Neural crest cell (in vitro differentiated cells): ENCODE measurements around the gene CRK. TPM values are rescaled to one million over a fixed set of nuclear protein-coding genes. Genes with fewer than 3 reads are reported as not detected.

Experiments used
- DNase-seq: peaks from one replicate; pipeline ENCODE4 v3.0.0; 2021; ENCODE audit warnings: low read depth, mixed read lengths, low spot score
- H3K27ac Mint-ChIP-seq: one replicate; pipeline ENCODE4 v1.8.0; 2021; ENCODE audit warnings: mild to moderate bottlenecking, mixed read lengths; ENCODE audit not compliant: unreplicated experiment
- H3K27me3 Mint-ChIP-seq: 2 replicates; pipeline ENCODE4 v1.8.0; 2021; ENCODE audit warnings: low read depth, mild to moderate bottlenecking, mixed read lengths
- H3K36me3 Mint-ChIP-seq: 2 replicates; pipeline ENCODE4 v1.8.0; 2021; ENCODE audit warnings: low read depth, mild to moderate bottlenecking, mixed read lengths
- H3K4me1 Mint-ChIP-seq: 2 replicates; pipeline ENCODE4 v1.8.0; 2021; ENCODE audit warnings: mixed read lengths
- H3K4me3 Mint-ChIP-seq: one replicate; pipeline ENCODE4 v1.8.0; 2021; ENCODE audit warnings: mild to moderate bottlenecking, mixed read lengths
- H3K9me3 Mint-ChIP-seq: 2 replicates; pipeline ENCODE4 v1.8.0; 2021; ENCODE audit warnings: mixed read lengths
- total RNA-seq: library from RNA; stranded (reverse); gene quantifications from 2 replicates; pipeline ENCODE4 v1.2.1, GENCODE V29; 2021
- TF ChIP-seq, protein P1 (sequence below): fragments of 200-600 bp; sonication (generic); conservative IDR thresholded peaks from 2 replicates; pipeline ENCODE4 v1.5.0; 2021; ENCODE audit warnings: antibody characterized with exemption, mild to moderate bottlenecking

CRK gene
- total RNA-seq, 1 donor from 2014 or later: 58.5 TPM

- Mint-ChIP-seq H3K27me3 (no peaks in the 10 kb centered on the region), H3K27ac (no peak overlapping the region), H3K4me1 (peaks cover 7% of the 10 kb centered on the region), H3K4me3 (peak overlapping the region; percentile 38), H3K36me3 (no peaks in the 10 kb centered on the region), H3K9me3 (no peaks in the 10 kb centered on the region)
- TF ChIP-seq, protein P1, sequence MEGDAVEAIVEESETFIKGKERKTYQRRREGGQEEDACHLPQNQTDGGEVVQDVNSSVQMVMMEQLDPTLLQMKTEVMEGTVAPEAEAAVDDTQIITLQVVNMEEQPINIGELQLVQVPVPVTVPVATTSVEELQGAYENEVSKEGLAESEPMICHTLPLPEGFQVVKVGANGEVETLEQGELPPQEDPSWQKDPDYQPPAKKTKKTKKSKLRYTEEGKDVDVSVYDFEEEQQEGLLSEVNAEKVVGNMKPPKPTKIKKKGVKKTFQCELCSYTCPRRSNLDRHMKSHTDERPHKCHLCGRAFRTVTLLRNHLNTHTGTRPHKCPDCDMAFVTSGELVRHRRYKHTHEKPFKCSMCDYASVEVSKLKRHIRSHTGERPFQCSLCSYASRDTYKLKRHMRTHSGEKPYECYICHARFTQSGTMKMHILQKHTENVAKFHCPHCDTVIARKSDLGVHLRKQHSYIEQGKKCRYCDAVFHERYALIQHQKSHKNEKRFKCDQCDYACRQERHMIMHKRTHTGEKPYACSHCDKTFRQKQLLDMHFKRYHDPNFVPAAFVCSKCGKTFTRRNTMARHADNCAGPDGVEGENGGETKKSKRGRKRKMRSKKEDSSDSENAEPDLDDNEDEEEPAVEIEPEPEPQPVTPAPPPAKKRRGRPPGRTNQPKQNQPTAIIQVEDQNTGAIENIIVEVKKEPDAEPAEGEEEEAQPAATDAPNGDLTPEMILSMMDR: no peak
- no peak for DNase-seq
Measured at GRCh38 chr17:1480747-1481465, 24.9 kb upstream of the CRK start.

DNA sequence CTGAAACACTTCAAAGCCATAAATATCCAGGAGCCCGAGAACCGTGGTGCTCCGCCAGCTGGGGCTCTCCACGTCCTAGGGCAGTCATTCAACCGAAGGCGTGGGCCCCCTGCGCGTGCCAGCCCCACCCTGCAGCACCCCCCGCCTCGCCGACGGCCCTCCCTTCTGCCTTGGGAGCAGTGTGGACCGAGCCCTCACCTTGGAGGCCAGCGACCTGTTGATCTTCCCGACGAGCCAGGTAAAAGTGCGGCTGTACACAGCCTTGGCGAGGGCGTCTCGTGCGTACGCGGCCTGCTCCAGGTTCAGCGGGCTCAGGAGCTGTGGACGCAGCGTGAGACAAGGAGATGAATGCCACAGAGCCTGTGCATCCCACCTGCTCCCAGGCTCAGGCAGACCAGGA, 22.4 kb upstream of the CRK start:
- H3K4me3 Mint-ChIP-seq: no peak overlapping the region
- no peak overlapping the region for H3K27ac Mint-ChIP-seq
- DNase-seq: no peak
- H3K36me3 Mint-ChIP-seq: peaks cover 2% of the 10 kb centered on the region
- H3K9me3 Mint-ChIP-seq: no peaks in the 10 kb centered on the region
- TF ChIP-seq, protein P1: no peak
- no peaks in the 10 kb centered on the region for H3K27me3 Mint-ChIP-seq
- no peaks in the 10 kb centered on the region for H3K4me1 Mint-ChIP-seq

GRCh38 chr17:1475321-1475854, 19.4 kb upstream of the CRK start:
- no peak for DNase-seq
- Mint-ChIP-seq H3K4me3 (no peak overlapping the region), H3K27me3 (no peaks in the 10 kb centered on the region), H3K36me3 (peaks cover 2% of the 10 kb centered on the region), H3K27ac (peak overlapping the region; percentile 16), H3K9me3 (no peaks in the 10 kb centered on the region), H3K4me1 (no peaks in the 10 kb centered on the region)
- TF ChIP-seq, protein P1: no peak

- no peaks in the 10 kb centered on the region for H3K27me3 Mint-ChIP-seq
- no peak overlapping the region for H3K27ac Mint-ChIP-seq
- TF ChIP-seq, protein P1: no peak
- H3K9me3 Mint-ChIP-seq: no peaks in the 10 kb centered on the region
- no peak overlapping the region for H3K4me3 Mint-ChIP-seq
- H3K4me1 Mint-ChIP-seq: peaks cover under 1% of the 10 kb centered on the region
- DNase-seq: no peak
- peaks cover 2% of the 10 kb centered on the region for H3K36me3 Mint-ChIP-seq
Measured at GRCh38 chr17:1474402-1475189, 18.6 kb upstream of the CRK start.

GRCh38 chr17:1473841-1474240, 17.8 kb upstream of the CRK start:
- Mint-ChIP-seq H3K27me3 (no peaks in the 10 kb centered on the region), H3K36me3 (peaks cover 9% of the 10 kb centered on the region), H3K4me3 (no peak overlapping the region), H3K27ac (no peak overlapping the region), H3K9me3 (no peaks in the 10 kb centered on the region), H3K4me1 (peaks cover 8% of the 10 kb centered on the region)
- TF ChIP-seq, protein P1: no peak
- DNase-seq: no peak
